HG03097 (cell line): ENCODE results near the gene TECTA.
"Not testable (repeated sequence)": the region's sequence is repeated elsewhere in the genome, so short reads cannot be mapped to it uniquely, and the experiment has no call there.

Source experiments
- ATAC-seq: cut with Tn5 transposase; IDR thresholded peaks from one replicate; pipeline ENCODE4 v1.9.1; 2021; ENCODE audit not compliant: unreplicated experiment, low FRiP score

Gene TECTA

GRCh38 chr11:121223161-121223560 lies 122.1 kb downstream of the TECTA start:
- no peak for ATAC-seq

GRCh38 chr11:121225382-121225781 lies 124.3 kb downstream of the TECTA start:
- no peak for ATAC-seq

- ATAC-seq = no peak
These were observed 125.6 kb downstream of the TECTA start for GRCh38 chr11:121226415-121227263.

DNA sequence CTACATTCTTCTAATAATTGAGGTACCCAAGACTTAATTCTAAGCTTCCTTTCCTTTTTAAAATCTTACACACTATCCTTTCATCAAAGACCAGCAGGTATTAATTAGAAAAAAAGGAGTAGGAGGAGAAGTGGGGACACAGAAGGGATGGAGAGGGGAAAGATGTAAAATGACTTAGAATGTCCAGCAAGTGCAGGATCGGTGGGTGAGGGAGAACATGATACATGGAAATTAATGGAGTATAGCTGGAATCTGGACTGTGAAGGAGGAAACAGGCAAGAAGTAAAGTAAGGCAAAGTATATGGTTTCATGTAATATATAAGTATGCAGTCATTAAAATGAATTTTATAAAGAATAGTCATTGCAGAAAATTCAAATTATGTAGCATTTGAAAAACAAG lies 127.8 kb downstream of the TECTA start:
- no peak for ATAC-seq

DNA sequence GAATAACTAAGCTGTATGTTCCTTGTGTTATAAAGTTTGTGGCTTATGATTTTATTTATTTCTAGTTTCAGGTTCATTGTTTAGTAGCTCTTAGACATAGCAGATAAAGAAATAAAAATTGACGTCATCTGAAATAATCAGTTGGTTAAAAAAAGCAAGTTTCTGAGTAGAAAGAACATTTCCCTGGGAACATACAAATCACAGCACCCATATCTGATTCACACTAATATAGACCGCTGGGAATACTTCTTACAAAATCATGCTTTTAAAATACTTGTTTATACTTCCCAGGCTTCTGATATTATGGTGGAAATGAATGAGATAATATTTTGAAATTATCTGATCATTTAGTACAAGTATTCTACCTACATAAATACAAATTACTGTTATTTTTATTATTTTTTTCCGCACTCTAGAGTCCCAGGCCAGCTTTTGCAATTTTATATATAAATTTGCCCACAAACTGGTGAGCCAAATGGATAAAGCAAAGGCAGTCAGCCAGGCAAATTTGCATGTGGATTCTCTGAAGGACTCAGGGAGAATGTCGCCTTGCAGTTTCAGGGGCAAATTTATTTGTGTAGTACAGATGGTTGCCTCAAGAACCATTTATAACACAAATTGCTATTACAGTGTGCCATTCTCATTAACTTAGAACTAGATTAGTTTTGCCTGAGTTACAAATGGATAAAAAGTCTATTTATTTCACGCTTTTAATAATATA lies 128.6 kb downstream of the TECTA start:
- ATAC-seq = no peak

- no peak for ATAC-seq
These were observed 130.7 kb downstream of the TECTA start for GRCh38 chr11:121231576-121232278.

DNA sequence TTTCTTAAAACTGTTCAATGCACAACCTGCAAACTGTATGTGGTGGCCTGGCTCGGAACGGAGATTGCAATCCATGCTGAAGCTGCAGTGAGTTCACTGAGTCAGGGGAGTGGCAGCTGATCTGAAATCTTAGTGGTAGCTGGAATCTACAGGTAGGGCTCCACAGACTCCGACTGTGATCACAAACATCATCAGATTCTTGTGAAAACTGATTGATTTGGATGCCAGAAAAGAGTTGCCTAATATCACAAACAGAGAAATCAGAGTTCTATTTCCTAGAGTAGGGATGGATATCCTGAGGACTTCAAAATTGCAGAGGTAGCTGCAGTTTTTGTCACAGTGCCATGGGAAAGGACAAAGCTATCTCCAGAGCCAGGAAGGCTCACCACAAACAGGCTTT lies 134.0 kb downstream of the TECTA start:
- no peak for ATAC-seq

GRCh38 chr11:121236115-121237001 lies 135.3 kb downstream of the TECTA start:
- peak; percentile 57 for ATAC-seq

GRCh38 chr11:121237247-121237646 lies 136.2 kb downstream of the TECTA start:
- not testable (repeated sequence) for ATAC-seq

GRCh38 chr11:121237686-121238658 lies 136.9 kb downstream of the TECTA start:
- no peak for ATAC-seq

- ATAC-seq = no peak
These were observed 137.9 kb downstream of the TECTA start for GRCh38 chr11:121238956-121239355.

DNA sequence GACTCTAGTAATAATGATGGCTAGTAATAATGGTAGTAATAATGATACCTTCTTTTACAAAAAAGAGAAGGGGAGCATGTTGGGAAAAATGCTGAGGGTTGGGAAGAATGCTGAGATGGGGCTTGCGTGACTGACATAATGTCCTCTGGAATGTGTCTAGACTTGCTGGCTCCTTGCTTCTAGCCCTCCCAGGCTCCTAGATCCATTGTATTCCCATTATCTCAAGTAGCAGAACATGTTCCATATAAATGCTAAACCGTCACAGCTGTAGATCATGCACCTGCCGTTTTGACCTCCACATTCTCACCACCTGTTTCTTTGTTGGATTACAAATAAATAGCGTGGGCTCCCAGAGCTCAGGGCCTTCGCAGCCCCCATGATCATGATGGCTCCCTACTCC lies 139.0 kb downstream of the TECTA start:
- ATAC-seq = not testable (repeated sequence)

DNA sequence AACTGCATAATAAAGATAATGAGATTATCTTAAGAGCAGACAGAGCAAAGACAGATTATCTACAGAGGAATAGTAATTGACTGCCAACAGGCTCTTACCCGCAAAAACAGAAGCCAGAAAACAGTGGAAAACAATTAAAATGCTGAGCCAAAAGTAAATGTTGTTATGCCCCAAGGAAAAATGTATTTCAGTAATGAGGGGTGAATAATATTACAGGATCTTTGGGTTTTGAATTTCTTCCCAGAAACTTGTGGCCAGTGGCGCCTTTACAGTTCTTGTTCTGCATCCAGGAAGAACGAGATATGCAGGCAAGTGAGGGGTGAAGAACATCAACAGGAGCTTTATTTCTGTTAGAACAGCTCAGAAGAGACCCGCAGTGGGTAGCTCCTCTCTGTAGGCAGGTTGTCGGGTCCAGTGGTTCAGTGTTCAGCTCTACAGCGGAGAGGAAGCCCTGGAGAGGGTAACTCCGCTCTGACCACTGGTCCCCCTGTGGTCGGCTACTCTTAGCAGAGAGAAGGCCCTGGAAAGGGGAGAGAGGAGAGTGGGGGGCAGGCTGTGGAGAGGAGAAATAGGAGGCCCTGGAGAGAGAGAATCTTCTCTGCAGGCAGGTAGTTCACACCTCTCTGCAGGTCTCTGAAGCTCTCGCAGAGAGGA lies 139.7 kb downstream of the TECTA start:
- ATAC-seq = no peak
